DMS79 (cell line): ENCODE data around the gene SETD1A.

Experiments used
- DNase-seq: peaks from one replicate; lab custom pipeline; 2025; lab: John Stamatoyannopoulos, UW

Gene SETD1A

GRCh38 chr16:30982548-30983288 is 25.2 kb downstream of the SETD1A start:
- DNase-seq = no peak

GRCh38 chr16:30983289-30983889 is 25.8 kb downstream of the SETD1A start:
- DNase-seq = no peak

- DNase-seq = no peak
Measured at GRCh38 chr16:30983898-30984610, 26.5 kb downstream of the SETD1A start.

DNA sequence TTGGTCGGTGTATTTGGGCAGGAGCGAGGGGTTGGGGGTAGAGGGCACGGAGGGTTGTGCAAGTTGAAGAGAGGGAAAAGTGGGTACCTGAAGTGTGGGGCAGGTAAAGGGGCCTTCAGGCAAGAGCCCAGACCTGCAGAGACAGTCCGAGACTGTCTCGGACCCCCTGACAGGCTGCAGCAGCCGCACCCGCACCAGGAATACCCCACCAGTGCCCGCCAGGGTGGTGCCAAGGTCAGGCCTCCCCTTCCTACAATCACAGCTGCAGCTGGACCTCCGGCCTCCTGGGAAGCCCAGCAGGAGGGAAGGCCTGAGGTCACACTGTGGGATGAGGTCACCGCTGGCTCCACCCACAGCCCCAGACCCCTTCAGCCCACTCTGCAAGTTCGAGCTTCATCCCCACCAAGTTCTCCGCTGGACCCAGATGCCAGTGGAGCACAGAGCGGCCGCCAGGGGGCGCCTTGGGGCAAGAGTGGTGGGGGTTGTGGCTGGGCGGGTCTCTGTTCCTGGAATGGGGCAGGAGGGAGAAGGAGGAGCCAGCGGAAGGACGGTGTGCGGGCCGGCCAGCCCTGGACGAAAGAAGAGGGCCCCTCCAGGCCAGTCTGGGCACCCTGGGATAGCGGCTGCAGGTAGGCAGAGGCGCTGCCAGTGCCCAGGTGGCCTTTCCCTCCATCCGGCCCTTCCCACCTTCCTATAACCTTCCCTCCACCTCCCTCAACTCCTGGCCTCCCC is 27.3 kb downstream of the SETD1A start, which contains the start of gene HSD3B7:
TSS of gene HSD3B7 (plus strand) at position 539 of the 732 bp plus-strand sequence. CDS start 452 bp downstream, outside the sequence.
- peak; percentile 51 for DNase-seq

DNA sequence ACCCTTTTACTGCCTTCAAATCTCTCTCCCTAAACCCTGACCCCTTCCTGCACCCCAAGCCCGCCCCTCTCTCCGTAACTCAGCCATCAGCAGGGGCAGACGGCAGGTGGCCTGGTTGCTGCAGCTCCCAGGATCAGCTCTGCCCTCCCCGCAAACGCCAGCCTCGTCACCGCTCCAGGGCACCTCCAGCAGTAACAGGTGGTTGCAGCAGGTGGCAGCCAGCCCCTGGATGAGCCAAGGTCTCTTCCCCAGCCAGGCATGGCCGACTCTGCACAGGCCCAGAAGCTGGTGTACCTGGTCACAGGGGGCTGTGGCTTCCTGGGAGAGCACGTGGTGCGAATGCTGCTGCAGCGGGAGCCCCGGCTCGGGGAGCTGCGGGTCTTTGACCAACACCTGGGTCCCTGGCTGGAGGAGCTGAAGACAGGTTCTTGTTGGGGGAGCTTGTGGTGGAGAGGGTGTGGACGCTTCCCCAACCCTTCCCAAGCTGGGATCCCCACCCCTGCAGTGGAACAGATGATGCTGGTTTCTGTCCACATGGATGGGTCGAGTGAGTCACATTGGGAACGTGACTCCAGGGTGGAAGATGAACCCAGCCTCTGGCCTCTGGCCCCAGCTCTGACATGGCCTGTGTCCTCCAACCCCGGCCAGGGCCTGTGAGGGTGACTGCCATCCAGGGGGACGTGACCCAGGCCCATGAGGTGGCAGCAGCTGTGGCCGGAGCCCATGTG is 28.0 kb downstream of the SETD1A start:
- peak; percentile 63 for DNase-seq

DNA sequence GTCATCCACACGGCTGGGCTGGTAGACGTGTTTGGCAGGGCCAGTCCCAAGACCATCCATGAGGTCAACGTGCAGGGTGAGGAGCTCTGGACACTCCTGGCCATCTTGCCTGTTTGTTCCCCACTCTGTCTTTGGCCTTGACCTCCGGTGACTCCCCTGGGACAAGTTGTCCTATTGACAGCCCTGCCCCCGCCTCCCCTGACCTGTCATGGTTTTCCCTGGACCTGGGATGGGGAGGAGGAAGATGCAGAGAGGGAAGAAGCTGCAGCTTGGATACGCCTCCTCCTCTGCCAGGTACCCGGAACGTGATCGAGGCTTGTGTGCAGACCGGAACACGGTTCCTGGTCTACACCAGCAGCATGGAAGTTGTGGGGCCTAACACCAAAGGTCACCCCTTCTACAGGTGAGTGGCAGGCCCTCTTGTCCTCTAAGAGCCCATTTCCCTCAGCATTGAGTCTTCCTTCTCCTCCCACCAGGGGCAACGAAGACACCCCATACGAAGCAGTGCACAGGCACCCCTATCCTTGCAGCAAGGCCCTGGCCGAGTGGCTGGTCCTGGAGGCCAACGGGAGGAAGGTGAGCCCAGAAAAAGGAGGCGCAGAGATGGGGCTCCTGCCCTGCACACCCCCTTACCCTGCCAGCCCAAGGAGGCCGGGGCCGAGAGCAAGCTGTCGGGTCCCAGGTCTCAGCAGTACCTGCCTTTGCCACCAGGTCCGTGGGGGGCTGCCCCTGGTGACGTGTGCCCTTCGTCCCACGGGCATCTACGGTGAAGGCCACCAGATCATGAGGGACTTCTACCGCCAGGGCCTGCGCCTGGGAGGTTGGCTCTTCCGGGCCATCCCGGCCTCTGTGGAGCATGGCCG is 28.8 kb downstream of the SETD1A start:
- no peak for DNase-seq

- no peak for DNase-seq
Measured at GRCh38 chr16:30987581-30988190, 30.1 kb downstream of the SETD1A start.

GRCh38 chr16:30989469-30990047 is 32.0 kb downstream of the SETD1A start:
- no peak for DNase-seq

- DNase-seq = no peak
Measured at GRCh38 chr16:30990105-30990504, 32.6 kb downstream of the SETD1A start.

DNA sequence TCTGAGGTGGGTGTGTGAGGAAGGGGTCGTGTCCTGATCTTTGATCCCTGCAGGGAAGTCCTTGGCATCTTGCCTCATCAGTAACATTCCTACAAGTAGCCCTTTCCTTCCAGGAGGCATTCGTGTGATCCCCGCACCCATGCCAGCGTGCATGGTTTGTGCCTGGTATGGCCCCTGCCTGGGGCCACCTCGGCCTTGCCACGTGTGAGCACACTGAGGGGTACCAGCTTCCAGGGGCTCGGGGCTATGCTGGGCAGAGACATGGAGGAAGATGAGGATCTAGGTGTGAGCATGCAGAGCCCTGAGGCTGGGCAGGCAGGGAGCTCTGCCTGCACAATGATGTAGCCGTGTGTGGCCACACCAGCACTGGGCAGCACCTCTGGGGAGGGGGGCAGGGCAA is 33.5 kb downstream of the SETD1A start:
- DNase-seq = no peak

- DNase-seq = no peak
Measured at GRCh38 chr16:30992276-30992780, 34.8 kb downstream of the SETD1A start.

DNA sequence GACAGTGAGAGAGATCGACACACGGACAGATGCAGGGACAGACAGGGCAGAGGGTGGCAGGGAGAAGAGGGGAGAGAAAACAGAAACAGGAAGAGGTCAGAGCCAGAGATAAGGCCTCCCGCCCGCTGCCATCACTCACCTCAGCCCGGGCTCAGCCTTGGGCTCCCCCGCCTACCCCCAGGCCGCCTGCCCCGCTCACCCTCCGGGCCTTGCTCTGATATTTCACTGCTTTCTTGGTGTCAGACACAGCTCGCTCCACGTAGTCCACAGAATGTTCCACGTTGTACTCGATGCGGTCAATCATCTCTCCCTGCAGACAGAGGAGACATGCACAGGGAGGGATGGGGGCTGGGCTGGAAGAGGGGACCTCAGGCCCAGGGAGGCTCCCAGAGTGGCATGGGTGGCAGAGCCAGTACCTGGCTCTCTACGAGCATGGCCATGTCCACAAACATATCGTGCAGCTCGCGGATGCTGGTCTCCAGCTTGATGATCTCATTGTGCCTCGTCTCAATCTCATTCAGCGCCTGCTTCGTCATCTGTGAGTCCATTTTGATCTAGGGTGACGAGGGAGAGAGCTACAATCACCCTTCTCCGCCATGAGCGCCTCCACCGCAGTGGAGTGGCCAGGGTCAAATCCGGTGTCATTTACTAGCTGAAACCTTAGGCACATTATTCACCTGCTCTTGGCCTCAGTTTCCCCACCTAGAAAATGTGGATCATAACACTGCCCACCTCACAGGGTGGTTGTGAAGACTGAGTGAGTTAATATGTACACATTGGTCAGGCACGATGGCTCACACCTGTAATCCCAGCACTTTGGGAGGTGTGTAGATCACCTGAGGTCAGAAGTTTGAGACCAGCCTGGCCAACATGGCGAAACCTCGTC is 35.6 kb downstream of the SETD1A start:
- DNase-seq = no peak

DNA sequence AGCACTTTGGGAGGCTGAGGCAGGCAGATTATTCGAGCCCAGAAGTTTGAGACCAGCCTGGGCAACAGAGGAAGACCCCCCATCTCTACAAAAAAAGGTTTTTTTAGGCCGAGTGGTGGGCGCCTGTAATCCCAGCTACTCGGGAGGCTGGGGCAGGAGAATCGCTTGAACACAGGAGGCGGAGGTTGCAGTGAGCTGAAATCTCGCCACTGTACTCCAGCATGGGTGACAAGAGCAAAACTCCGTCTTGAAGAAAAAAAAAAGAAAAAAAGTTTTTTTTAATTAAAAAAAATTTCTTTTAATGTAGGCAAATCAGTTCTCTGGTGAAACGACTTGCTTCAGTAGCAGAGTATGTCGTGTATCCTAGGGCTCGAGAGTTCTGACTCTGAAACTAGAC is 38.4 kb downstream of the SETD1A start:
- no peak for DNase-seq

DNA sequence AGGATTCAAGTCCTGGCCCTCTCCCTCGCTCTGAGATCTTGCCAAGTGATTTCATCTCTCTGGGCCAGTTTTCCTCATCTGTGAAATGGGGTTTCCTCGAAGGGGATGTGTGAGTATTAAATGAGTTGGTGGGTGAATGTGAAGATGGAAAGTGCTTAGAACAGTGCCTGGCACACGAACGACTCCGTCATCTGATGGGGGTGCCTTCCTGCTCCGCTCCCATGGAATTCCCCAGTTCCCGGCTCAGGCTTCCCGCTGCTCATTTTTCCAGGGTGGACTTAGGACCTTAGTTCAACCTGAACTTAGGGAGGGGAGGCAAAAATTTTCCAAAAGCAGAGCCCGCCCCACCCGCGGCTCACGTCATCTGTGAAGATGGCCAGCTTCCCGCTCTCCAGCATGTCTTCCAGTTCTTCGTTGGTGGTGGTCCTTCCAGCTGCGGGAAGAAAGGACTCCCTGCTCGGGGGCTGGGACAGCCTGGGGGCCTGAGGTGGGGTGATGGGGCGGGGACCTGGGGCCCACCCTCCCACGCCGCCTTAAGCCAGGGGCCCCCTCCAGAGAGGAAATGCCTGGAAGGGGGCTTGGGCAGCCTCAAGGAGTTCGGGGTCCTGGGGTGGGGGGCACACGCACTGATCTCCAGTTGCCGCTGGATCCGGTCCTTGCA is 38.9 kb downstream of the SETD1A start:
- no peak for DNase-seq

DNA sequence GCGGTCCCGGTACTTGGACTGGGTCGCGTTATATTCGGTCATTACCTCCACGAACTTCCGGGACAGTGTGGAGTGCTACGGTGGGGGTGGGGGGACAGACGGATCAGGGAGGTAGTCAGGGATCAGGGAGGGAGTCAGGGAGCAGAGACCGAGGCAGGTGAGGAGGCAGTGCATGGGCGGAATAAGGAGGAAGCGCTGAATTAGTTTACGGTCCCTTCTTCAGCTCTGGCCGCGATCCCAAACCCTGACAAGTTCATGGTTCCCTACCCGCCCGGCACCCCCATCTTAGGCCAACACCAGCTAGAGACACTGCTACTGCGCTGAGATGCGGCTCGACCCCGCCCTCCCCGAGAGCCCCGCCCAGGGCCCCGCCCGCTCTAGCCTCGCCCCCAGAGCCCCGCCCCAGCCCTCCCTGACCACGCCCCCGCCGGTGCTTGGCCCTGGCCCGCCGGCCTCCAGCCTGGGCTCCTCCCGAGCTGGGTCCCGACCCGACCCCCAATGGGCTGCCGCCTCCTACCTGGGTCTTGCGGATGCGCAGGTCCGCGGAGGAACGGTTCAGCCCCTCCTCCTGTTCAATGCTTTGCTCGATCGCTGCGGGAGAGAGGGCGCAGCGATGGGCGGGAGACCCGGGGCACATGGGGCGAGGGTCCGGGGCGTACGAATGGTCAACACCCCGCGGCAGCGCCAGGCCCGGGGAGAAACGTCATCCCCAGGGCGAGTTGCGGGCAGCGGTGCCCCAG is 39.6 kb downstream of the SETD1A start:
- DNase-seq = peak; percentile 25

DNA sequence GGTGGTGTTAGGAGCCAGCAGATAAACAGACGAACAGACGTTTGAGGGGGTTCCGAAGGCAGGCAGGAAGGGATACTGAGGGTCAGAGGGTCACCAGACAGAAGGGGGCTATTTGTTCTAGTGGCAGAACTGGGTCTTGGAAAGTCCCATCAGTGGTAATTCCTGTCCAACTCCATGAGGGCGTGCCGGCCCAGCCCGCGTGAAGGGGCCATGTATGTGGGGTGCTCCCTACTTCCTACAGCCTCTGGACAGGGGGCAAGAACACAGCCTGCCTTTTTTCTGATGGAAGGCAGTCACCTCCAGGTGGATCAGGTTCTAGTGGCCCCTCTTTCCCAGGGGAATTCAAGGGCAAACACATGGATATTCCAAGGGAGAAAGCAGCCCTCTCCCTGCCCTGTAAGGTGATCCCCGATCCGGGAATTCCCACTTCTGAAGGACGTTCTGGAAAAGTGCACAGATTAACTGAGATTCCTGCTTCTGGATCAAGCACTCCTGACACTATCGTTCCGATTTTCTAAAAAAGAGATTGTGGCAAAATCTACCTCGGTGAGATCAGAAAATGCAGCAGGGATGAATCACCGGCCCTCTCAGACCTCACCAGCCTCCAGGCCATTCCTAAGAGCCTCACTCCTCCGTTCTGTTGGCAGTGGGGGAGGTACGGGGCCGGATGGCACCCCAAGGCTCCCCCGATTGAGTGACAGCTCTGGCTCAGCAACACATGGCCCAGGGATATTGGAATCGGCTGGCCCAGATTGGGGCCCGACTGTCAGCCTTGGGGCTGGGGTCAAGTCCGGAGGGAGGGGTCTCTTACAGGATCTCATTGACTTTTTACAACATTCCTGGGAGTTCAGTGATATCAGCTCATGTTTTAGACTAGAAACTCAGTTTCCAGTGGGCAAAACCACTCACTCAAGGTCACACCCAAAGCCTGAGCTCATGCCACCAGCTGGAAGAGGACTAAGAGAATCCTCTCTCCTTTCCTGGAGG is 40.5 kb downstream of the SETD1A start:
- no peak for DNase-seq
